ENCODE results near the gene DPEP2. TPM values are rescaled to one million over a fixed set of nuclear protein-coding genes. Genes with fewer than 3 reads are reported as not detected.
"Not testable (repeated sequence)": the region's sequence is repeated elsewhere in the genome, so short reads cannot be mapped to it uniquely, and the experiment has no call there.

The DPEP2 gene
- total and polyA plus RNA-seq, 2 of the 4 experiments (the other 2 are of a cell fraction) = not detected

DNA sequence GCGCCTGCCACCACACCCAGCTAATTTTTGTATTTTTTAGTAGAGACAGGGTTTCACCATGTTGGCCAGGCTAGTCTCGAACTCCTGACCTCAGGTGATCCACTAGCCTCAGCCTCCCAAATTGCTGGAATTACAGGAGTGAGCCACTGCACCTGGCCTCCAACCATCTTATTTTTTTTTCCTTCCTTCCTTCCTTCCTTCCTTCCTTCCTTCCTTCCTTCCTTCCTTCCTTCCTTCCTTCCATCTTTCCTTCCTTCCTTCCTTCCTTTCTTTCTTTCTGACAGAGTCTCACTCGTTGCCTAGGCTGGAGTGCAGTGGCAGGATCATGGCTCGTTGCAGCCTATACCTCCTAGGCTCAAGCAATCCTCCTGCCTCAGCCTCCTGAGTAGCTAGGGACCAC is 10.6 kb upstream of the DPEP2 start:
- H3K23ac ChIP-seq (ENCODE audit: low read depth, low read length); POLR2A ChIA-PET (ENCODE audit: unreplicated experiment): not testable (repeated sequence)

More for the DNA sequence above, 10.6 kb upstream of the DPEP2 start:
- H3K4me2 ChIP-seq (ENCODE audit: low read depth, low read length); H3K27ac ChIP-seq (ENCODE audit: insufficient read depth, low read length); H3K36me3 ChIP-seq (ENCODE audit: control insufficient read depth, insufficient read depth, low read length); H3K4ac ChIP-seq (ENCODE audit: low read depth, low read length); in situ Hi-C loops (cut with MboI; ENCODE audit: low sequenced_read_pairs); H2BK20ac ChIP-seq (ENCODE audit: low read depth, low read length); H4K5ac ChIP-seq (ENCODE audit: low read depth, low read length); H2BK15ac ChIP-seq (ENCODE audit: low read depth, low read length); H2AK9ac ChIP-seq (replicated peaks; ENCODE audit: low read depth, low read length, poor library complexity); H3K9me3 ChIP-seq (ENCODE audit: control insufficient read depth, insufficient read depth, low read length); dilution Hi-C loops (cut with HindIII; ENCODE audit: low sequenced_read_pairs, unreplicated experiment); H3K9ac ChIP-seq (ENCODE audit: low read depth, low read length); DNase-seq; intact Hi-C loops (cut with micrococcal nuclease); H3K56ac ChIP-seq (ENCODE audit: extremely low read depth, insufficient read depth, low read length); H3K4me3 ChIP-seq (ENCODE audit: insufficient read depth, low read depth, low read length); H3K79me1 ChIP-seq (ENCODE audit: low read depth in 1 of 2, low read length in 2 of 2); H3K4me1 ChIP-seq (ENCODE audit: control insufficient read depth, insufficient read depth, low read length); H3K18ac ChIP-seq (ENCODE audit: low read depth, low read length); H4K20me1 ChIP-seq (ENCODE audit: insufficient read depth, low read length); H2BK120ac ChIP-seq (ENCODE audit: low read depth, low read length); H3K9me1 ChIP-seq (ENCODE audit: insufficient read depth, low read length); H4K91ac ChIP-seq (ENCODE audit: insufficient read depth, low read depth, low read length); H2AFZ ChIP-seq (replicated peaks; ENCODE audit: low read length, poor library complexity); H3K14ac ChIP-seq (replicated peaks; ENCODE audit: low read depth, low read length); H4K8ac ChIP-seq (ENCODE audit: low read depth in 2 of 2, low read length in 2 of 2); H2AK5ac ChIP-seq (ENCODE audit: low read depth, low read length); BruUV-seq (replicated peaks); H2BK5ac ChIP-seq (ENCODE audit: low read depth, low read length, poor library complexity, severe bottlenecking); ATAC-seq (ENCODE audit: low read depth): not testable (repeated sequence)
- WGBS, 2 experiments (ENCODE audit: extremely low coverage in 2 of 2, insufficient read length in 1 of 2) = 57% methylated on average over 1 of the region's 4 CpGs; no CpG with 5 or more reads in 1 of the 2 experiments
- H3K27me3 ChIP-seq (ENCODE audit: control insufficient read depth, insufficient read depth, low read length) = peaks cover 16% of the 10 kb centered on the region
- CTCF ChIA-PET = interaction anchor here (0.6 kb wide), 1 partner anchor 211 kb away, joined by 3 read pairs; no protein-coding TSS in a partner anchor

Data from IMR-90 (cell line).